ENCODE data around the gene C2CD4C. TPM values are rescaled to one million over a fixed set of nuclear protein-coding genes. Genes with fewer than 3 reads are reported as not detected.

The C2CD4C gene
- total RNA-seq, 1 experiment from 2014 or later: 14.6 TPM

GRCh38 chr19:406971-407510 is 1.9 kb downstream of the C2CD4C start:
- H3K23me2 ChIP-seq (ENCODE audit: insufficient read length, low read depth, low read length, poor library complexity, severe bottlenecking): peaks cover 5% of the 10 kb centered on the region
- no peak overlapping the region for H3K9ac ChIP-seq (ENCODE audit: extremely low read depth, insufficient read length, low read length)
- no peak overlapping the region for H4K8ac ChIP-seq (replicated peaks; ENCODE audit: insufficient read length, low read depth, low read length)
- H2BK12ac ChIP-seq (ENCODE audit: insufficient read length, low read depth, low read length): no peak overlapping the region
- H3K4me2 ChIP-seq (ENCODE audit: insufficient read depth, insufficient read length, low read length): no peak overlapping the region
- no peak overlapping the region for H3K27ac Mint-ChIP-seq
- H3K4me1 ChIP-seq (ENCODE audit: insufficient read depth, low read length): no peaks in the 10 kb centered on the region; the same call in 1 of the 2 replicates
- no CpG with 5 or more reads among the region's 48 CpGs for WGBS (ENCODE audit: extremely low coverage, insufficient read length, low lambda C conversion rate)
- peak; percentile 44 for DNase-seq
- H3K4ac ChIP-seq (ENCODE audit: low read depth, low read length): no peak overlapping the region
- no peak overlapping the region for H3K56ac ChIP-seq (ENCODE audit: insufficient read length, low read depth, low read length)
- H3K27me3 Mint-ChIP-seq (ENCODE audit: low read depth): peaks cover 22% of the 10 kb centered on the region
- no peak overlapping the region for H2AK5ac ChIP-seq (ENCODE audit: insufficient read length, low read length)
- no peak overlapping the region for H3K23ac ChIP-seq (ENCODE audit: insufficient read length, low read depth, low read length)
- no peak overlapping the region for H4K91ac ChIP-seq (ENCODE audit: insufficient read length, low read depth, low read length)
- 0 out of 7 replicates have a peak, but pooled peaks cover 0 to 2% (median 0%) of the 10 kb centered on the region in 3 experiments for H3K36me3 Mint-ChIP-seq (ENCODE audit: insufficient read depth in 1 of 3, low read depth in 3 of 3)
- H2BK120ac ChIP-seq (ENCODE audit: low read depth, low read length, poor library complexity, severe bottlenecking): no peak overlapping the region
- H3K14ac ChIP-seq (ENCODE audit: insufficient read depth, low read length): no peak overlapping the region
- H4K20me1 ChIP-seq (ENCODE audit: control insufficient read depth, insufficient read depth, insufficient read length): peaks cover 2% of the 10 kb centered on the region
- H2BK5ac ChIP-seq (ENCODE audit: insufficient read length, low read length): no peak overlapping the region
- H3K4me3 Mint-ChIP-seq: peak overlapping the region in 1 of 2 experiments; percentile 23; a peak in 1 of 5 replicates
- no peak overlapping the region for H4K5ac ChIP-seq (ENCODE audit: insufficient read length, low read depth, low read length)
- H3K79me1 ChIP-seq (ENCODE audit: insufficient read depth, low read depth, low read length, poor library complexity, severe bottlenecking): no peaks in the 10 kb centered on the region
- H3T11ph ChIP-seq (ENCODE audit: low read length): no peak overlapping the region
- H3K4me1 Mint-ChIP-seq: peaks cover 6 to 25% of the 10 kb centered on the region in 2 experiments
- H3K27ac ChIP-seq (ENCODE audit: insufficient read length, low read depth, low read length): no peak overlapping the region
- H3K79me2 ChIP-seq (ENCODE audit: insufficient read depth, low read length): no peaks in the 10 kb centered on the region
- H3K27me3 ChIP-seq (ENCODE audit: insufficient read depth, low read length): no peaks in the 10 kb centered on the region; the same call in 1 of the 2 replicates
- no peaks in the 10 kb centered on the region; a peak in 1 of 5 replicates for H3K9me3 Mint-ChIP-seq
- H2AFZ ChIP-seq (ENCODE audit: low read length): no peak overlapping the region
- TF ChIP-seq CTCF (conservative IDR thresholded peaks at IDR 0.05): no peak
- no peak overlapping the region for H3K18ac ChIP-seq (ENCODE audit: insufficient read length, low read depth, low read length)
- H3K9me3 ChIP-seq (ENCODE audit: control insufficient read depth, low read depth, low read length): no peaks in the 10 kb centered on the region
- H2BK20ac ChIP-seq (ENCODE audit: low read depth, low read length, poor library complexity, severe bottlenecking): no peak overlapping the region
- no peak overlapping the region for H2BK15ac ChIP-seq (ENCODE audit: low read depth, low read length)
